T-helper 9 cell (primary cell): Measurements from ENCODE around the gene ZNF774.
"Not testable (repeated sequence)": the region's sequence is repeated elsewhere in the genome, so short reads cannot be mapped to it uniquely, and the experiment has no call there.

Experiments
- DNase-seq: peaks from one replicate; pipeline ENCODE4 v3.0.0-alpha.2; 2020
- total RNA-seq, 2 donors: gene quantifications; one replicate each; lab custom pipeline; 2026; lab: John Stamatoyannopoulos, UW

ZNF774 gene
- total RNA-seq, result 0 to 0.14 reads per million in 2 donors

- DNase-seq, result peak; percentile 87
These were observed at the start of gene ZNF774 for GRCh38 chr15:90352107-90352893. ZNF774 (plus strand) TSS chr15:90352284; CDS start chr15:90354661, 2,377 bp downstream.

DNA sequence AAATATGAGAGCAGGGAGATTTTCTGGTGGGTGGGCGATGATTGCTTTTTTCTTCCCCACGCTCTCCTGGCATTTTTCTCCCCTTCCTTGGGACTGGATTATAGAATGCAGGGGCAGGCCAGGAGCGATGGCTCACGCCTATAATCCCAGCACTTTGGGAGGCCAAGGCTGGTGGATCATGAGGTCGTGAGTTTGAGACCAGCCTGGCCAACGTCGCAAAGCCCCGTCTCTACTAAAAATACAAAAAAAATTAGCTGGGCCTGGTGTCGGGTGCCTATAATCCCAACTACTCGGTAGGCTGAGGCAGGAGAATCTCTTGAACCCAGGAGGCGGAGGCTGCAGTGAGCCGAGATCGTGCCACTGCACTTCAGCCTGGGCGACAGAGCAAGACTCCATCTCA, 46.7 kb upstream of the ZNF774 start:
- not testable (repeated sequence) for DNase-seq

GRCh38 chr15:90305932-90306331, 46.2 kb upstream of the ZNF774 start:
- DNase-seq, result no peak

DNA sequence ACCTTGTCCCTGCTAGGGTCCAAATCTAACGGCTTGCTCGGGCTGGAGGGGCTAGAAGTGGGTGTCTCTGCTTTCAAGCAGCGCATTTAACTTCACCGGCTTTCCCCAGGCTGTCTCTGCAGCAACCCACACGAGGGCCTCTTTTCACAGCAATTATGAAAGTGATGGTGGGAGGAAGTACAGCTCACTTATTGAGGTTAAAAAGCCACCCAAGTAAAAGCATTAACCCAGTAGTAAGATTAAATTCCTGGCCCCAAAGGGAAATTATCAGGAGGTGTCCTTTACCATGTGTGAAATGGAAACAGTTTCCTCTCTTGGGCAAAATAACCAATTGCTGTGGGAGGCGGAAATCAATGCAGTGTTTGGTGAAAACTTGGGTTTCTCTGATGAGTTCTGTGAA, 45.5 kb upstream of the ZNF774 start:
- no peak for DNase-seq

DNA sequence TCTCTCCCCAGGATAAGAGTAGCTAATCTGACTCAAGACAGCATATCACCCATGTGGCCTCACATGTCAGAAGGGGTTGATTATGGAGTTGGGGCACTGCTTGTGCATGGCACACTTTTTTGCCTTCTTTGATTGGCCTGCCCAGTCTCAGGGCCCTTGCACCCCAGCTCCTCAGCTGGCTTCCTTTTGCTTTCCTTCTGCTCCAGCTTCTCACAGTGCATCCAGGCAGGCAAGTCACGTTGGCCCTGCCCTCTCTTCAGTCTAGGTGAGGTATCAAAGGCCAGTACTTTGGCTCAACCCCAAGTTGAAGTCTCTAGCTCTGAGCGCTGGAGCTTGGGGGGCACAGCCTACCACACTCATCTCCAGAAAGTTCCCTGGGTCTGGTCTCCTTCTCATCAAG, 44.4 kb upstream of the ZNF774 start:
- no peak for DNase-seq

DNA sequence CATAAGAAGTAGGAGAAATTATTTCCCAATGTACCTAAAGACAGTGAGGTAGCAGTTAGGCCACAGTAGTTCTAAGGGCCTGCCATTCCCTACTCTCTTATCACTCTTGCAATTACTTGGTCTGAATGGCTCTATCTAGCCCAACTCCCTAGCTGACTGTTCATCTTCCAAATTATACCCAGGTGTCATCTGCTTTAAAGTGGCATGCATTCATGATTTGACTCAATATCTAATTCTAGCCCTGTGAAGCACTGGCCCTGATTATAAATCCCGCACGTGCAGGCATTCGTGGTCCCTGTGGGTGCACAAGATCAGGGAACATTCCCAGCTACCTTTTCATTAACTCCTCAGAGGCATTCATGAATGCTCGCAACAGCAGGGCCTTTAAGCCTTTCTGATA, 43.1 kb upstream of the ZNF774 start:
- DNase-seq, result no peak

- no peak for DNase-seq
These were observed 36.7 kb upstream of the ZNF774 start for GRCh38 chr15:90315278-90315982.

- DNase-seq, result no peak
These were observed 35.9 kb upstream of the ZNF774 start for GRCh38 chr15:90316139-90316538.

- DNase-seq, result no peak
These were observed 33.5 kb upstream of the ZNF774 start for GRCh38 chr15:90318591-90318990.

- peak; percentile 49 for DNase-seq
These were observed 31.8 kb upstream of the ZNF774 start for GRCh38 chr15:90320062-90320884.

- no peak for DNase-seq
These were observed 31.2 kb upstream of the ZNF774 start for GRCh38 chr15:90320885-90321278.

DNA sequence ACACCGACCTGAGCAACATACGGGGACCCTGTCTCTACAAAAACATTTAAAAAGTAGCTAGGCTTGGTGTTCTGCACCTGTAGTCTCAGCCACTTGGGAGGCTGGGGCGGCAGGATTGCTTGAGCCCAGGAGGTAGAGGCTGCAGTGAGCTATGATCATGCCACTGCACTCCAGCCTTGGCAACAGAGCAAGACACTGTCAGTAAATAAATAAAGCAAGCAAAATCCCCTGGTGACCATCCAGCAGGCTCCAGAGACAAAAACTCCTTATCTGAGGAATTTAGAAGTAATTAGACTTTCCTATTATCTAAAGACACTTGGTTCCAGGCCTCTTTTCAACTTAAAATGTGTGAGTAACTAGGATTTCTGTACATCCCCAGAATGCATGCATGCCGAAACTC, 29.5 kb upstream of the ZNF774 start:
- DNase-seq, result no peak

DNA sequence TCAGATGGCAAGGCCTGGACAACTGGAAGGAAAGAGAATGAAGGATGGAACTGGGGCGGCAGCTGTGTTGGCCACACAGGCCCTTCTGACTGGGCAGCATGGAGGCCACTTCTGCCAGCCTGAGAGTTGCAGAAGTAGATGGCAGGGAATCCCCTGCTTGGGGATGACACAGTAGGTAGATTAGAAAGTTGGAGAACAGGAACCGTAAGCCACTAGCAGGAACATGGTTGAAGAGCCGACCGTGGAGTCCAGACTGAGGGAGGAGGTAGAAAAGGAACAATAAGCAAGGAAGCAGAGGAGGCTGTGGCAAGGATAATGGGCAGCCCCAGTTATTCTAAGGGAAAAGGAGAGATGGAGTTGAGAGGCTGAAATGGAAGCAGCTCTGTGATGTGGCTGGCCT, 26.4 kb upstream of the ZNF774 start:
- DNase-seq, result no peak

DNA sequence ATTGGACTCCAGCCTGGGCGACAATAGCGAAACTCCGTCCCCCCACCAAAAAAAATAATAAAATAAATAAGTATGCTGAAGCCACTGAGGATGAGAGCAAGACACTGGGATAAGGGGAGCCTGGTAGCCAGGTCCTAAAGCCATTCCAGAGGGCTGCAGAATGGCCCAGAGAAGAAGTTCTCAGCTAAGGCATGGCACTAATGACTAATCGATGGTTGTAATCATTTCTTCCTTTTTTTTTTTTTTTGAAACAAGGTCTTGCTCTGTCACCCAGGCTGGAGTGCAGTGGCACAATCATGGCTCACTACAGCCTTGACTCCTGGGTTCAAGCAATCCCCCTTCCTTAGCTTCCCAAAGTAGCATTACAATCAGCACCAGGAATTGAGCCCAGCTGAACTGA, 25.6 kb upstream of the ZNF774 start:
- no peak for DNase-seq

- no peak for DNase-seq
These were observed 24.8 kb upstream of the ZNF774 start for GRCh38 chr15:90327311-90327710.

DNA sequence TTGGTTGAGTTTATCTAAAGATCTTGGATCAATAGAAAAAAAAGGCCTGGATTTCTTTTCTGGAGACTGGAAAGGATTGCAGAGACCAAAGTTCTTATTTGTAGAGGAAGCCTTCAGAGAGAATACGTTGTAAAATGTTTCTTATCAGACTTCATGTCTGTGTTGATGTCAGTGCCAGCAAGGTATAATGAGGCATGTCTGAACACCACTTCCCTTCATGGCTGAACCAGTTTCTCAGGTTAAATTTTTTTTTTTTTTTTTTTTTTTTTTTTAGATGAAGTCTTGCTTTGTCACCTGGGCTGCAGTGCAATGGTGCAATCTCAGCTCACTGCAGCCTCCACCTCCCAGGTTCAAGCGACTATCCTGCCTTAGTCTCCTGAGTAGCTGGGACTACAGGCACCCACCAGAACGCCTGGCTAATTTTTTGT, 17.8 kb upstream of the ZNF774 start:
- no peak for DNase-seq

DNA sequence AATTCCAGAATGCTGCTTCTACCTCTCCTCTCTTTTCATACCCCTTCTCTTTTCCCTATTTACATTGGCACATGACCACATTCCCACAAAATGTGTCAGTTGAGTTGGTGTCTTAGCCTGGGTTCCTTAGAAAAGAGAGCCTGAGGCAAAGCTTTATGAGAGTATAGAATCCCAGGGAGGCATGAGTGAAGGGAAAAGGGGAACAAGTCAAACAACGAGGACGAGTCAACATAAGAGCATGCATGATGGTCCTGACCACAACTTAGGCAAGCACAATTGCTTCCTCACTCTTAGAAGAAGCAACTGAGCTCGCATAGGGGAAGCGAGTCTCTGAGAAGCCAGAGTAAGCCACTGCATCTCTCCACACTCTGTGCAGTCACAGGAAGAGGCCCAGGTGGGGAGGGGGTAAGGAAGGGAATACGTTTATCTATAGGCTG, 15.4 kb upstream of the ZNF774 start:
- DNase-seq, result no peak

DNA sequence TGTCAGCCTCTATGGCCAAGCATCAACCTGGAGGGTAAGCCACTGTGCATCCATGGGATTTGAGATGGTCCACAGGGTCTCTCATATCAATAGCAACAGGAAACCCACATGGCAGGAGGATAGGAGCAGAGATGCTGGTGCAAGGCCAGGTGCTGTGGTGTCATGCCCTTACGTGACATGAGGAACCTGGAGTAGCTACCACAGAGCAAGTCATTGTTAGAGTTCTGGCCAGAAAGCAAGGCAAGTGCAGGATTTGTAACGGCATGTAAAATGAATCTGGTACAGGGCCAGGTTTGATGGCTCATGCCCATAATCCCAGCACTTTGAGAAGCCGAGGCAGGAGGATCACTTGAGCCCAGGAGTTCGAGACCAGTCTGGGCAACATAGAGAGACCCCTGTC, 14.8 kb upstream of the ZNF774 start:
- no peak for DNase-seq

- no peak for DNase-seq
These were observed 13.6 kb upstream of the ZNF774 start for GRCh38 chr15:90338532-90338931.

GRCh38 chr15:90340345-90340744, 11.7 kb upstream of the ZNF774 start:
- DNase-seq, result no peak

- no peak for DNase-seq
These were observed 8.7 kb upstream of the ZNF774 start for GRCh38 chr15:90343302-90343790.

DNA sequence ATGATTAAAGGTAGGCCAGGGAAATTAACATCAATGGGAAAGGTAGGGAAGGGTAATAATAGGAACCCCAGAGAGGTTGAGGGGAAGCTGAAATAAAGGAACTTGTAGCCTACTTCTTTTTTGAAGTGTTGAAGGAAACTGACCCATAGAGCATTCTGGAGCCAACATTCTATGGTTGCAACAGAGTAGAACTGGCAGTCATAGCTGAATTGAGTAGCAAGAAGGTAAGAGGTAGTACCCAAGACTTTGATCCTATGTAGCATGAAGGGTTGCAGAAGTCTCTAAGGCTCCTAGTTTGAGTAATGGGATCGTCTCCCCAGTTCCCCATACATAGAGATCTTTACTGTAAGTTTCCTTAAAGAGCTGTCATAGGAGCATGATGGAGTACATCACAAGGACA, 7.4 kb upstream of the ZNF774 start:
- no peak for DNase-seq

DNA sequence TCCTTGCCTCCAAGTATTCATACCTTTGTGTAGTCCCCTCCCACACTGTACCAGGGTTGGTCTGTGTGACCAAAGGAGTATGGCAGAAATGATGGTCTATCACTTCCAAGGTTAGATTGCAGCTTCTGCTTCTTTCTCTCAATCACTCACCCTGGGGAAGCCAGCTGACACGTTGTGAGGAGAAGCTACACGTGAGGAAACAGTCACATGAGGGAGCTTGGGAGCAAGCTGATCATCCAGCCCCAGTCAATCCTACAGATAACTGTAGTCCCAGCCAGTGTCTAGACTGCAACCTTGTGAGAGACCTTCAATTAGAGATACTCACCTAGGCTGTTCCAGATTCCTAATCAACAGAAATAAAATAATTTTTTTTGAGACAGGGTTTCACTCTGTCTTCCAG, 6.2 kb upstream of the ZNF774 start:
- DNase-seq, result no peak
